B cell (primary cell): Measurements from ENCODE around the gene KIF17. TPM values are rescaled to one million over a fixed set of nuclear protein-coding genes. Genes with fewer than 3 reads are reported as not detected.

Source experiments
- ATAC-seq: fragments of 200-7000 bp; cut with Tn5 transposase; one replicate; pipeline ENCODE4 v1.10.0; 2021; ENCODE audit warnings: low read depth, mild to moderate bottlenecking, moderate number of reproducible peaks, moderate library complexity
- CTCF ChIA-PET: fragments of 350-600 bp; sonication (Branson Sonifier 250); formaldehyde crosslinking; loops from one replicate; lab custom pipeline; 2021; ENCODE audit warnings: antibody characterized with exemption, inconsistent platforms; lab: Charles Lee
- POLR2A ChIA-PET: fragments of 350-600 bp; sonication (Branson Sonifier 250); formaldehyde crosslinking; loops from one replicate; lab custom pipeline; 2021; ENCODE audit warnings: antibody characterized with exemption; lab: Charles Lee
- DNase-seq: peaks from one replicate; pipeline ENCODE4 v3.0.0; 2013
- H2AFZ ChIP-seq: 2 replicates; pipeline ENCODE4 v1.6.1; 2012; ENCODE audit warnings: mild to moderate bottlenecking, low read depth, low read length; ENCODE audit not compliant: insufficient read depth, poor library complexity, severe bottlenecking
- H3K27ac ChIP-seq, 2 donors: 1 replicate in 1 of 2; 2 replicates in 1 of 2; pipeline ENCODE4 v1.5.1; 2012 to 2013; ENCODE audit warnings: low read length in 2 of 2, mild to moderate bottlenecking in 2 of 2, moderate library complexity in 1 of 2
- H3K27me3 ChIP-seq, 4 experiments: fragments of 200-600 bp in 1 of 4; sonication (generic) in 1 of 4; replicated peaks in 1 of 4; 1 replicate in 2 of 4; 2 replicates in 2 of 4; pipeline versions ENCODE4 v1.6.1 to v1.7.0; 2013 to 2016; ENCODE audit warnings: low read length in 3 of 4, mild to moderate bottlenecking in 2 of 4, mixed read lengths in 1 of 4, moderate library complexity in 1 of 4; ENCODE audit not compliant: insufficient read depth in 4 of 4, control insufficient read depth in 3 of 4; ENCODE audit errors: control extremely low read depth in 1 of 4
- H3K36me3 ChIP-seq, 2 experiments: replicated peaks in 1 of 2; 1 replicate in 1 of 2; 2 replicates in 1 of 2; pipeline versions ENCODE4 v1.6.1 to v1.7.1; 2013; ENCODE audit warnings: low read length in 1 of 2; ENCODE audit not compliant: insufficient read depth in 2 of 2, control insufficient read depth in 1 of 2; ENCODE audit errors: control extremely low read depth in 1 of 2, extremely low read depth in 1 of 2
- H3K4me1 ChIP-seq, 2 donors: fragments of 200-600 bp in 1 of 2; sonication (generic) in 1 of 2; 1 replicate in 1 of 2; 2 replicates in 1 of 2; pipeline versions ENCODE4 v1.5.1 to v1.6.1; 2013 to 2017; ENCODE audit warnings: low read length in 2 of 2; ENCODE audit not compliant: control insufficient read depth in 2 of 2, insufficient read depth in 2 of 2
- H3K4me2 ChIP-seq: replicated peaks from 2 replicates; pipeline ENCODE3; 2012; ENCODE audit warnings: mild to moderate bottlenecking, low read depth, low read length; ENCODE audit not compliant: poor library complexity, severe bottlenecking
- H3K4me3 ChIP-seq, 5 experiments: fragments of 200-600 bp in 1 of 5; sonication (generic) in 1 of 5; 1 replicate in 3 of 5; 2 replicates in 2 of 5; pipeline versions ENCODE4 v1.5.1 to v1.7.0; 2011 to 2016; ENCODE audit warnings: low read length in 4 of 5, mild to moderate bottlenecking in 4 of 5, low read depth in 2 of 5, control low read depth in 1 of 5, moderate library complexity in 1 of 5; ENCODE audit not compliant: insufficient read depth in 1 of 5; ENCODE audit errors: control extremely low read depth in 1 of 5, extremely low read depth in 1 of 5
- H3K79me2 ChIP-seq: fragments of 200-600 bp; sonication (generic); one replicate; pipeline ENCODE4 v1.6.0; 2016; ENCODE audit warnings: low read length; ENCODE audit not compliant: control insufficient read depth, insufficient read depth
- H3K9ac ChIP-seq: fragments of 200-600 bp; sonication (generic); 2 replicates; pipeline ENCODE4 v1.6.1; 2017; ENCODE audit warnings: mild to moderate bottlenecking, low read length, moderate library complexity
- H3K9me3 ChIP-seq, 3 donors: one replicate each; pipeline versions ENCODE4 v1.6.1 to v1.7.1; 2013; ENCODE audit warnings: low read length in 2 of 3; ENCODE audit not compliant: control insufficient read depth in 2 of 3, insufficient read depth in 1 of 3; ENCODE audit errors: control extremely low read depth in 1 of 3
- H4K20me1 ChIP-seq: 2 replicates; pipeline ENCODE4 v1.6.0; 2012; ENCODE audit warnings: mild to moderate bottlenecking, low read length; ENCODE audit not compliant: insufficient read depth, control insufficient read depth, poor library complexity, severe bottlenecking
- H3K27ac Mint-ChIP-seq: one replicate; pipeline ENCODE4 v1.8.0; 2021; ENCODE audit warnings: mixed read lengths
- H3K27me3 Mint-ChIP-seq: one replicate; pipeline ENCODE4 v1.8.0; 2021; ENCODE audit warnings: mixed read lengths
- H3K4me1 Mint-ChIP-seq: one replicate; pipeline ENCODE4 v1.8.0; 2021; ENCODE audit warnings: mixed read lengths
- H3K4me3 Mint-ChIP-seq: one replicate; pipeline ENCODE4 v1.8.0; 2021; ENCODE audit warnings: mixed read lengths
- H3K9me3 Mint-ChIP-seq: one replicate; pipeline ENCODE4 v1.8.0; 2022; ENCODE audit warnings: mixed read lengths; ENCODE audit not compliant: insufficient read depth
- EZH2 ChIP-seq: IDR thresholded peaks from 2 replicates; pipeline ENCODE4 v1.6.1; 2012; ENCODE audit warnings: borderline replicate concordance, low read depth, mild to moderate bottlenecking, moderate library complexity, low read length; ENCODE audit not compliant: insufficient read depth, poor library complexity, severe bottlenecking
- WGBS: methylation state at CpG from one replicate; pipeline ENCODE4 v1.1.5; 2013; ENCODE audit warnings: missing lambda C conversion rate; ENCODE audit not compliant: insufficient coverage; 5-methylcytosine and 5-hydroxymethylcytosine counted together
- intact Hi-C: fragments of 100-400 bp; cut with micrococcal nuclease; formaldehyde crosslinking; loops from one replicate; pipeline ENCODE4 v1.10.0; 2022
- polyA plus RNA-seq: library from polyadenylated mRNA; depleted of rRNA; stranded (reverse); fragments of >200 nt; gene quantifications from 2 replicates; pipeline ENCODE4 v1.2.3, GENCODE V29; 2012
- total RNA-seq, 2 donors: library from RNA; stranded (reverse); fragments of 120-200 nt in 1 of 2; gene quantifications; 1 replicate in 1 of 2; 2 replicates in 1 of 2; pipeline versions ENCODE4 v1.2.3 to v1.2.4, GENCODE V29; 2013 to 2022
- TF ChIP-seq, protein P1 (sequence below): fragments of 200-600 bp; IDR thresholded peaks from one replicate; pipeline ENCODE4 v1.8.0; 2022; ENCODE audit warnings: antibody characterized with exemption, mild to moderate bottlenecking

Gene KIF17
- total and polyA plus RNA-seq, 2 donors (not counting 1 experiment from before 2014, with no cell fraction given): not detected

- H3K27me3 ChIP-seq: no peaks in the 10 kb centered on the region
- CTCF ChIA-PET: interaction anchor here (0.6 to 1.1 kb wide), 5 partner anchors 9 to 1016 kb away, joined by 3 to 5 read pairs (median 3); no protein-coding TSS in a partner anchor
- WGBS: 10% methylated on average over 3 of the region's 5 CpGs
- H3K4me1 ChIP-seq: no peaks in the 10 kb centered on the region
- H3K9me3 ChIP-seq: no peaks in the 10 kb centered on the region
- DNase-seq (no peak), ATAC-seq (no peak)
- H3K9ac ChIP-seq: no peak overlapping the region
- intact Hi-C loops: no loop called here
- no peaks in the 10 kb centered on the region for H4K20me1 ChIP-seq
- no peaks in the 10 kb centered on the region for H3K36me3 ChIP-seq
- no peak overlapping the region for H3K27ac ChIP-seq
- no peak overlapping the region for H3K4me3 ChIP-seq
- H3K9me3 Mint-ChIP-seq: peaks cover 2% of the 10 kb centered on the region
- no peak overlapping the region for H3K27ac Mint-ChIP-seq
- H3K4me1 Mint-ChIP-seq: no peaks in the 10 kb centered on the region
- H3K4me2 ChIP-seq: no peak overlapping the region
- POLR2A ChIA-PET: no interaction called here
- H3K4me3 Mint-ChIP-seq: no peak overlapping the region
- H3K79me2 ChIP-seq: no peaks in the 10 kb centered on the region
- H2AFZ ChIP-seq: no peak overlapping the region
- no peak for TF ChIP-seq EZH2
- TF ChIP-seq, protein P1, sequence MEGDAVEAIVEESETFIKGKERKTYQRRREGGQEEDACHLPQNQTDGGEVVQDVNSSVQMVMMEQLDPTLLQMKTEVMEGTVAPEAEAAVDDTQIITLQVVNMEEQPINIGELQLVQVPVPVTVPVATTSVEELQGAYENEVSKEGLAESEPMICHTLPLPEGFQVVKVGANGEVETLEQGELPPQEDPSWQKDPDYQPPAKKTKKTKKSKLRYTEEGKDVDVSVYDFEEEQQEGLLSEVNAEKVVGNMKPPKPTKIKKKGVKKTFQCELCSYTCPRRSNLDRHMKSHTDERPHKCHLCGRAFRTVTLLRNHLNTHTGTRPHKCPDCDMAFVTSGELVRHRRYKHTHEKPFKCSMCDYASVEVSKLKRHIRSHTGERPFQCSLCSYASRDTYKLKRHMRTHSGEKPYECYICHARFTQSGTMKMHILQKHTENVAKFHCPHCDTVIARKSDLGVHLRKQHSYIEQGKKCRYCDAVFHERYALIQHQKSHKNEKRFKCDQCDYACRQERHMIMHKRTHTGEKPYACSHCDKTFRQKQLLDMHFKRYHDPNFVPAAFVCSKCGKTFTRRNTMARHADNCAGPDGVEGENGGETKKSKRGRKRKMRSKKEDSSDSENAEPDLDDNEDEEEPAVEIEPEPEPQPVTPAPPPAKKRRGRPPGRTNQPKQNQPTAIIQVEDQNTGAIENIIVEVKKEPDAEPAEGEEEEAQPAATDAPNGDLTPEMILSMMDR: no peak
- peaks cover 5% of the 10 kb centered on the region for H3K27me3 Mint-ChIP-seq
These were observed 11.0 kb downstream of the KIF17 start for GRCh38 chr1:20706841-20707240.

DNA sequence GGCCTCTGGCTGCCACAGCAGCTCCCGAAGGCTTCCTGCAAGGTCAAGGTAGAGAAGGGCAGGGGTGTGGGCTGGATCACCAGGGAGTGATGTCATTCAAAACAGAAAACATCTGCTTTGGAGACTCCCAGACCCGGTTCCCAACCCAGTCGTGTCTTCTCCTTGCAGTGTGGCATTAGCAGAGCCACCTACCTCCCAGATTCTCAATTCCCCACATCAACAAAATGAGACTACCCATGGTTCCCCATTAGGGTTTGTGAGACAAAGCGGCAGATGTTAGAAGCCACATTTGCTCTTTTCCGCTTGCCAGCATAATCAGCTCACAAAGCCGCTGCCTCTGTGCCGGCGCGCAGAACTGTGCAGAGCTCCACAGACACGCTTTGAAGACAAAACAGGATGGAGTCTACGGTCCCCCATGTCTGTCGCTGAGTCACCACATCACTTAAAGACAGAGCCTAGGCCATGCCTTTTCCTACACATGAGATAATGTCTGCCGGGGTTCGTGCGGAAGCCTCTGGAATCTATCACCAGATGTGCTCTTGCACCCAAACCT is 12.5 kb downstream of the KIF17 start:
- H3K27ac Mint-ChIP-seq: no peak overlapping the region
- H3K27ac ChIP-seq: no peak overlapping the region
- no peak overlapping the region for H3K9ac ChIP-seq
- H3K27me3 ChIP-seq: no peaks in the 10 kb centered on the region
- H3K36me3 ChIP-seq: no peaks in the 10 kb centered on the region
- no peak overlapping the region for H3K4me3 ChIP-seq
- DNase-seq: no peak
- WGBS: 96% methylated on average over 13 of the region's 15 CpGs
- no peak overlapping the region for H3K4me3 Mint-ChIP-seq
- TF ChIP-seq, protein P1: no peak
- TF ChIP-seq EZH2: no peak
- H2AFZ ChIP-seq: no peak overlapping the region
- ATAC-seq: no peak
- no peaks in the 10 kb centered on the region for H4K20me1 ChIP-seq
- intact Hi-C loops: no loop called here
- H3K79me2 ChIP-seq: no peaks in the 10 kb centered on the region
- POLR2A ChIA-PET: no interaction called here
- CTCF ChIA-PET: no interaction called here
- H3K9me3 Mint-ChIP-seq: peaks cover 2% of the 10 kb centered on the region
- H3K4me2 ChIP-seq: no peak overlapping the region
- H3K4me1 ChIP-seq: no peaks in the 10 kb centered on the region
- H3K9me3 ChIP-seq: no peaks in the 10 kb centered on the region
- H3K4me1 Mint-ChIP-seq: no peaks in the 10 kb centered on the region
- H3K27me3 Mint-ChIP-seq: peaks cover 5% of the 10 kb centered on the region
